ENCODE measurements around the gene WDR33. TPM values are rescaled to one million over a fixed set of nuclear protein-coding genes. Genes with fewer than 3 reads are reported as not detected.

The WDR33 gene
- total and polyA plus RNA-seq, 9 of the 15 experiments (the other 6 are each of a cell fraction or from before 2014, with no cell fraction given) = 24.2 to 57.4 (median 38.4) TPM

DNA sequence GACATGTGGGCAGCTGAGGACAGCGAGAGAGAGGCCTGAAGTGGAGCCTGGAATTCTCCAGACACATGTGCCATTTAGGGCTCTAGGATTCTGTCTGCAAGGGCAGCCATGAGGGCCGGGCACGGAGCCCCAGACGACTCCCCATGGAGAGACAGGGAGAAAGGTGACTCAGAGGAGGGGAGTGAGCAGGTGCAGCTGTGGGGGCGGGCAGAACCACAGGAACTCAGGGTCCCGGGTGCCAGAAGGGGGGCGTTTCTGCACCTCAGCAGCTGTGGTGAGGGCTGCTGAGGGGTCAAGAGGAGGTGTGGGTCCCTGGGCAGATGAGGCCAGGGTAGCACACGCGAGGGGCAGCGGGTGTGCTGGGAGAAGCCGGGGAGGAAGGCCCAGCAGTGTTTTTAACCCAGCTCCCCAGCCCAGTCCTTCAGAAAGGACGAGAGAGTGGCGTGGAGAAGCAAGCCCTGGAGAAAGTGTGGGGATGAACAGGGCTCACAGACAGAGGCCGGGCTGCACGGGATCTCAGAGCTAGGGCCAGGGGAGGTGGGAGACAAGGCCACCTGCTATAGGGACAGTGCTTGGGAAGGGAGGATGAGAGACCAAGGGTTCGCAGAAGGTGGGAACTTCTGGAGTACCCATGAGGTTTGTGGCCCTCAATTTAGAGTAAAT is 157.4 kb downstream of the WDR33 start:
- Histone ChIP-seq H3K9me3 (replicated peaks; ENCODE audit: control insufficient read depth, insufficient read depth, low read depth, low read length) (no peaks in the 10 kb centered on the region), H2AFZ (ENCODE audit: low read depth, low read length) (no peak overlapping the region), H3K27ac (ENCODE audit: extremely low read depth, low read depth, low read length) (no peak overlapping the region), H4K20me1 (replicated peaks; ENCODE audit: control insufficient read depth, insufficient read depth, low read length) (peaks cover 13% of the 10 kb centered on the region; the same call in 1 of the 2 replicates), H3K9ac (ENCODE audit: insufficient read depth in 1 of 2, low read depth in 2 of 2, low read length in 2 of 2) (no peak overlapping the region), H3K4me2 (ENCODE audit: insufficient read depth, low read length) (no peak overlapping the region), H3K27me3 (ENCODE audit: control insufficient read depth in 2 of 2, insufficient read depth in 2 of 2, low read length in 2 of 2) (peaks cover 56 to 82% of the 10 kb centered on the region in 2 experiments), H3K4me3 (no peak overlapping the region), H3K36me3 (ENCODE audit: control insufficient read depth, insufficient read depth, low read length) (no peaks in the 10 kb centered on the region), H3K9me1 (ENCODE audit: control insufficient read depth, insufficient read depth, low read length) (no peaks in the 10 kb centered on the region), H3K79me2 (ENCODE audit: control insufficient read depth, insufficient read depth, low read length) (no peaks in the 10 kb centered on the region), H3K4me1 (replicated peaks in 1 of 2; ENCODE audit: control insufficient read depth in 2 of 2, insufficient read depth in 2 of 2, low read length in 2 of 2) (peaks cover 0 to 30% of the 10 kb centered on the region in 2 experiments; a peak in 1 of 5 replicates)
- no peak for ATAC-seq
- intact Hi-C loops (cut with micrococcal nuclease) (no loop called here), in situ Hi-C loops (cut with MboI) (no loop called here)
- BruUV-seq (replicated peaks) = no TSS peak
- ChIA-PET POLR2A (interaction anchor here (0.6 to 1.2 kb wide), 2 partner anchors 62 to 127 kb away, joined by 3 read pairs; partner anchors contain the start of gene IWS1), CTCF (ENCODE audit: low intra/inter-chr PET ratio) (no interaction called here)
- 4% methylated on average over 16 of the region's 16 CpGs for WGBS (ENCODE audit: insufficient coverage, low coverage, missing lambda C conversion rate)
- FAIRE-seq = no peak
- TF ChIP-seq RCOR1 (IDR thresholded peaks at IDR 0.05; ENCODE audit: borderline replicate concordance in 1 of 2, low read depth in 2 of 2, low read length in 2 of 2) = no peak
- no peak for TF ChIP-seq POU5F1 (IDR thresholded peaks at IDR 0.05; ENCODE audit: borderline replicate concordance, low read depth, low read length, partially characterized antibody)
- no peak for TF ChIP-seq ZEB2 (IDR thresholded peaks at IDR 0.05)
- TF ChIP-seq HMG20A (CRISPR knock-in tag; conservative IDR thresholded peaks at IDR 0.05) = no peak
- no peak for TF ChIP-seq ZNF217 (CRISPR knock-in tag; IDR thresholded peaks at IDR 0.05)
- TF ChIP-seq, protein P1, sequence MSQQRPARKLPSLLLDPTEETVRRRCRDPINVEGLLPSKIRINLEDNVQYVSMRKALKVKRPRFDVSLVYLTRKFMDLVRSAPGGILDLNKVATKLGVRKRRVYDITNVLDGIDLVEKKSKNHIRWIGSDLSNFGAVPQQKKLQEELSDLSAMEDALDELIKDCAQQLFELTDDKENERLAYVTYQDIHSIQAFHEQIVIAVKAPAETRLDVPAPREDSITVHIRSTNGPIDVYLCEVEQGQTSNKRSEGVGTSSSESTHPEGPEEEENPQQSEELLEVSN (IDR thresholded peaks at IDR 0.05; ENCODE audit: borderline replicate concordance in 1 of 2, extremely low read depth in 1 of 2, insufficient read depth in 1 of 2, insufficient read length in 1 of 2, low read depth in 1 of 2, low read length in 1 of 2, poor library complexity in 1 of 2, severe bottlenecking in 1 of 2) = no peak
- no peak for TF ChIP-seq ILF3 (IDR thresholded peaks at IDR 0.05; ENCODE audit: borderline replicate concordance)
- TF ChIP-seq BHLHE40 (IDR thresholded peaks at IDR 0.05; ENCODE audit: low read length) = no peak
- TF ChIP-seq PHB (CRISPR knock-in tag; IDR thresholded peaks at IDR 0.05) = no peak
- TF ChIP-seq, protein P2, sequence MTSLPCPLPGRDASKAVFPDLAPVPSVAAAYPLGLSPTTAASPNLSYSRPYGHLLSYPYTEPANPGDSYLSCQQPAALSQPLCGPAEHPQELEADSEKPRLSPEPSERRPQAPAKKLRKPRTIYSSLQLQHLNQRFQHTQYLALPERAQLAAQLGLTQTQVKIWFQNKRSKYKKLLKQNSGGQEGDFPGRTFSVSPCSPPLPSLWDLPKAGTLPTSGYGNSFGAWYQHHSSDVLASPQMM (CRISPR knock-in tag; IDR thresholded peaks at IDR 0.05) = no peak
- DNase-seq (ENCODE audit: extremely low read depth in 1 of 4, low spot score in 3 of 4) = no peak
